Activated CD8-positive, alpha-beta memory T cell treated with anti-CD3 and anti-CD28 coated beads, Interleukin-2, amount 50 U/mL, for 1 hour (primary cell): ENCODE results near the gene C1orf226.
"Not testable (repeated sequence)": the region's sequence is repeated elsewhere in the genome, so short reads cannot be mapped to it uniquely, and the experiment has no call there.

Experiments
- DNase-seq: peaks from one replicate; pipeline ENCODE4 v3.0.0-alpha.2; 2020; ENCODE audit errors: extremely low read depth

Gene C1orf226

DNA sequence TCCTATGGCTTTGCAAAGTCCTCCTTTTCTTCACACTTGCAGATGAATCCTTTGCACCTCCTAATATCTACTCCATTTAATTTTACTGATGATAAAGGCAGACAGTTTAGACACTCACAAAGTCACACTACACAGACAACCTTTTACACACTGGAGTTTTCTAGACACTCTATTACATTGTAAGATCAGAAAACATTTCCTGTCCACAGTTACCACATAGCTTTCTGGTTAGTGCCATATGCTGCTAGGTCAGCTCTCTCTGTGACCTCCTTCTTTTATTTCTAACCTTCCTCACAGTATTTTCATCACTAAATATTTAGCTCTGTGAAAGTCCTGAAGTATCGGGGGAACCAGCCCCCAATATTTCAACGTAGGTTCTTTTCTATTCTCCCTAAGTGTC, 25.3 kb downstream of the C1orf226 start:
- DNase-seq = no peak

DNA sequence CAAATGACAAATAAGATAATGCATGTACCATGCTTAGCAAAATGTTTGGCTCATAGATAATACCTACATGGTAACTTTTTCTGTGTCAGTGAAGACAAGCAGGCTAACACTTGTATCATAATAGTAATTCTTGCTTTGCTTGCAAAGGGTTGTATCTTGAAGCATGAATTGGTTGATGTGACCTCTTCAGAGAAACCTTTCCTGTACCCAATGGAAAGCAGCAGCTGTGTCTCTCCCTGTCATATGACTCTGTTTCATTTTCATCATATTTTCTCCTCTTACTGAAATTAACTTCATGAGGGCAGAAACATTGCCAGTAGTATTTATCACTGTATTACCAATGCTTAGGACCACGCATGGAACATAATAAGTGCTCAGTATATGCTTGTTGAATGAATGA, 26.0 kb downstream of the C1orf226 start:
- no peak for DNase-seq

DNA sequence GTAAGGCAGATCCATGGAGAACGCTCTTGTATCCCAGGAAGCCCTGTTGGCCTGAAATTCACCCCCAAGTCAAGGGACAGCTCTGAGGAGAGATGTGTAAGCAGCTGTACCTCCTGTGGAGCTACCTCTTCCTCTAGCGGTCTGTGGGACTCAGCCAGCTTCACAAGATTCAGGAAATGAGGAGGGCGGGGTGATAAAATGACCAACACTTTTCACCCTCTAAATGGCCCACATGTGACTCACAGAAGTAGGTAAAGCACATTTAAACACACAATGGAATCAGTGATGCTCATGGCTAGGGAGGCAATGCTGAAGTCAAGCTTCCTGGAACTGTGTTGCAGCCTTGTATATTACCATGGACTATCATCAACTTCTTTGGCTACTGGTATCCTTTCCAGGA, 30.5 kb downstream of the C1orf226 start, which contains the start of gene SH2D1B:
Gene SH2D1B, minus strand, starts transcription at position 135 of the 400 bp plus-strand sequence. Its CDS starts 120 bp downstream, at position 15.
- DNase-seq = no peak

DNA sequence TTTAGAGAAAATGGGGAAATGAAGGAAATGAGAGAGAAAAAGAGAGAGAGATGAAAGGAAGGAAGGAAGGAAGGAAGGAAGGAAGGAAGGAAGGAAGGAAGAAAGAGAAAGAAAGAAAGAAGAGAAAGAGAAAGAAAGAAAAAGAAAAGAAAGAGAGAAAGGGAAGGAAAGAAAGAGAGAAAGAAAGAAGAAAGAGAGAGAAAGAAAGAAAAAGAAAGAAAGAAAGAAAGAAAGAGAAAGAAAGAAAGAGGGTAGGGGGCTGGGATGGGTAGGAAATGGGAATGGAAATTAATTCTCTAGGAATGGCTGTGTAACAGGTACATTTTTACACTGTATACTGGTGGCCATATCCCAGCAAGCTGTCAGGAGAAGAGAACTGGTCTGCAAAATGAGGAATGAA, 34.7 kb downstream of the C1orf226 start:
- no peak for DNase-seq

DNA sequence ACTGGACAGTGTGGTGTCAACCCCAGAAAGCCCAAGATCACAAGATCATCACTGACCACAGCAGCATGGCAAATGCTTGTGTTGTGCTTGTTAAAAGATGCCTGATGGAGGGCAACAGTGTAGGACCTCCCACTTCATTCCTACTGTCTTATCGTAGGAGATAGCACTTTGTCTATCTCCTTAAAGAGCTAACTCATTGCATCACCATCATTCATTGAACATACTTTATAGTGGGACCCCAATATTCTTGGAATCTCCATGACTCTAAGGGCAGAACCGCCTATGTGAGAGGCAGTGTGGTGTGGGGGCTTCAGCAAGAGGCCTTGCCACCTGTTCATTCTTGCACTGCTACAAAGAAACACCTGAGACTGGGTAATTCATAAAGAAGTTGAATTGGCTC, 35.4 kb downstream of the C1orf226 start:
- no peak for DNase-seq

DNA sequence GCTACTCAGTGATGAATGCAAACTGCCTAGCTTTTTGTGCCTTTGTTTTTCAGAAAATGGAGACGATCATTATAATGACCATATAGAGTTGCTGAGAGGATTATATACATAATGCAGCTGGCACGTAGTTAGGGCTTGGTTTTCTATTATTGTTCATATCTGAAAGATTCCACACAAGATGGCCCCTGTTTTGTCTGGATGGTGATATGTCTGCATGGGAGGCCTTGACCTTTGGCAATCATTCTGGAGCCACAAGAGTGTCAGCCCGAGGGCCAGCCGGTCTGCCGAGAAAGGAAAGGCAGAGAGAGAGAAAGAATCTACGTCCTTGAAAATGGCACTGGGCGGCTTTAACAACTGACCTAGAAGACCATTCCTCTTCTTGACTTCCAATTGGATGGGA, 36.1 kb downstream of the C1orf226 start:
- no peak for DNase-seq

DNA sequence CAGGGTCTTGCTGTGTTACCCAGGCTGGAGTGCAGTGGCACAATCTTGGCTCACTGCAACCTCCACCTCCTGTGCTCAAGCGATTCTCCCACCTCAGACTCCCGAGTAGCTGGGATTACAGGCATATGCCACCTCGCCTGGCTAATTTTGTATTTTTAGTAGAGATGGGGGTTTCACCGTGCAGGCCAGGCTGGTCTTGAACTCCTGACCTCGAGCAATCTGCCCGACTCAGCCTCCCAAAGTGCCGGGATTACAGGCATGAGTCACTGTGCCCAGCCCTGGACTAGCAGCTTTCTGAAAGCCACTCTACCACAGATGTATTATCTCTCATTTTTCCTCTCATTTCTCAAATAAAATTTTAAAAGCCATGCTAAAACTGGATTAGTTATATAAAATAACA, 37.1 kb downstream of the C1orf226 start:
- not testable (repeated sequence) for DNase-seq

DNA sequence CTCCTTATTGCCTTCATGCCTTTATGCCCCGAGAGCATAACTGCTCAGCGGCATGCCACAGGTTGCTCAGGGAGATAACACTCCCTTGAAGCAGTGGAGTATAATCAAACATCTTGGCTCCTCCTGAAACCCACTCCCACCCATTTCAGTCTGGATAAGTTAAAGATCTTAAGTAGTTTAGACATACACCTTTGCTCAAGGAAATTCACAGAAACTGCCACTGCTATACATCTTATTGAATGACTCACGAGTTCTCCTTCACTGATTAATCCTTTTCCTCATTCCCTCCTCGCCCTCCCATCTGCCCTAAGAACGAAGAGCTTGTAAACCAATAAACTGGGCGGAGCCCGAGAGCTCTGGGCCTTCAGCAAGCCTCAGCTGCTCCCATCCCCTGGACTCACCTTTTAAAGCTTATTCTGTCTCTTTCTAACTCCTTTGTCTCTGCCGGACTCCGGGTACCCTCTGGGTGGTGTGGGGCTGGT, 38.0 kb downstream of the C1orf226 start:
- DNase-seq = not testable (repeated sequence)

DNA sequence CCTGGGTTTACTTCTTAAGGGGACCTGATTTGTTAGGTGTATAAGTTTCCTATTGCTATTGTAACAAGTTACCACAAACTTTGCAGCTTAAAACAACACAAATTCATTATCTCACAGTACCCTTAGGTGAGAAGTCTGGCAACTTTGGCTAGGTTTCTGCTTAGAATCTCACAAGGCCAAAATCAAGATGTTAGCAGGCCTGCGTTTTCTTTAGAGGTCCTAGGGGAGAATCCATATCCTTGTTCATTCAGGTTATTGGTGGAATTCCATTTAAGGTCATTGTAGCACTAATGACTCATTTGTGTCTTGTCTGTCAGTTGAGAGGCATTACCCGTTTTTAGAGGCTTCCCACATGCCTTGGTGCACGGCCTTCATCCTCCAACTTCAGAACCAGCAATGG, 38.6 kb downstream of the C1orf226 start:
- no peak for DNase-seq

DNA sequence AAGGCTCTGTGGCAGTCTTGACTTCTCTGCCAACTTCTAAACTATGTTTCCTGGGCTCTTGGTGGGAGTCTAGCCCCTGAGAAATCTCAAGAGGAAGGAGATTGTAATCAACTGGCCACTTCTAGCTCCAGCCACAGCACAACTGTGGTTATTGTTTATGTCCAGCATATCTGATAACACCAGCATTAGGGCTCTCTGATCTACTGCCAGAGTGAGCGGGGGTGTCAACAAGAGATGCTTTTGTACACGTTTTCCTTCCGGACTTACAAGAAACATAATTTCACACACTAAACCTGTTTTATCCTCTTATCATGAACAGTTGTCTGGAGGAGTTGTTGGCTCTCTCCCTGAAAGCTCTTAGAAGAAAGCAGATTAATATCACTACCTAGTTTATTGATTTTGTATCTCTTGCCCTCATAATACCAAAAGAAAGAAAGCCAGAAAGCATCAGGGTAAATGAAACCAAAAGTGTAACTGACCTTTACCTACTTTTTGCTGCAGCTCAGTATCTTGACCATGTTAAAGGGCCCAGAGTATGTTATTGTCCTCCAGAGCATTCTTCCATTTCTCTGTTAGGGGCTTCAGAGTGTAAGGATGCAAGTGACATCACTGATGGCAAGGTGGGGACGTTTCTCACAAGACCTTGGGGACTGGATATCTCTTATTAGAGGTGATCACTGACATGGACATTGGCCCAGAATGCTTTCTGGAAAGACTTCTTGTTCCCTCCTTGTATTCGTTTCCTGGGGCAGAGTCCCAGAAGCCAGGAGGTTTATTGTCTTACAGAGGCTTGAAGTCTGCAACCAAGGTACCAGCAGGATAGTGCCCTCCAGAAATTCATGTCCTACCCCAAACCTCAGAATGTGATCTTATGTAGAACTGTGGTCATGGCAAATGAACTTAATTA, 40.0 kb downstream of the C1orf226 start:
- no peak for DNase-seq

DNA sequence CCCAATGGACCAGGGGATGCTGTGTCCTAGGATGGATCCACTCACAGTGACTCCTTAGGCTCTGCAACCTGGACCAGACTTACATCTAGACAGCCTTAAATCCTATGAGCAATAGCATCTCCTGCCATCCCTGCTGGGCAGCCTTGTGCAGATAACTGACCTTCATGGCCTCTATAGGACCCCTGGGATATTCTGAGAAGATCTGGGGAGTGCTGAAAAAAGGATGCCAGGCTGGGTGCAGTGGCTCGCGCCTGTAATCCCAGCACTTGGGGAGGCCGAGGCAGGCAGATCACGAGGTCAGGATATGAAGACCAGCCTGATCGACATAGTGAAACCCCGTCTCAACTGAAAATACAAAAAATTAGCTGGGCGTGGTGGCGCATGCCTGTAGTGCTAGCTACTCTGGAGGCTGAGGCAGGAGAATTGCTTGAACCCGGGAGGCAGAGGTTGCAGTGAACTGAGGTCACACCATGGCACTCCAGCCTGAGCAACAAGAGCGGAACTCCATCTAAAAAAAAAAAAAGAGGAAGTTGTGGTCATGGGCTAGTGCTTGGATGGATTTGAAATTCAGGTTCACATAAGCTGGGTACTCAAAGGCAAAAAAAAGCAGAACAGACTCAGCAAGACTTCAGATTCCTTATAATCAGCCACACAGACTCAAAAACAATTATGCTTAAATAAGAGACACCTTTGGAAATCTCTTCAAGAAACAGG, 41.3 kb downstream of the C1orf226 start:
- no peak for DNase-seq

DNA sequence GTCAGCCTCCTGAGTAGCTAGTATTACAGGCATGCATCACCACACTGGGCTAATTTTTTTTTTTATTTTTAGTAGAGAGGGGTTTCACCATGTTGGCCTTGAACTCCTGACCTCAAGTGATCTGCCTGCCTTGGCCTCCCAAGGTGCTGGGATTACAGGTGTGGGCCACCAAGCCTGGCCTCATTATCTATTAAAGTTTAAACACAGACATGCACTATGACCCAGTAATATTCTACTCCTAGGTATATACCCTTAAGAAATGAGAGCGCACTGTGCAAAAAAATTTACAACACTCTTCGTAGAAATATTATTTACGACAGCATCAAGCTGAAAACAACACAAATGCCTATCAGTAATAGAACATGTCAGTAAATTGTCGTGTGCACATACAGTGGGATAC, 49.1 kb downstream of the C1orf226 start:
- no peak for DNase-seq

DNA sequence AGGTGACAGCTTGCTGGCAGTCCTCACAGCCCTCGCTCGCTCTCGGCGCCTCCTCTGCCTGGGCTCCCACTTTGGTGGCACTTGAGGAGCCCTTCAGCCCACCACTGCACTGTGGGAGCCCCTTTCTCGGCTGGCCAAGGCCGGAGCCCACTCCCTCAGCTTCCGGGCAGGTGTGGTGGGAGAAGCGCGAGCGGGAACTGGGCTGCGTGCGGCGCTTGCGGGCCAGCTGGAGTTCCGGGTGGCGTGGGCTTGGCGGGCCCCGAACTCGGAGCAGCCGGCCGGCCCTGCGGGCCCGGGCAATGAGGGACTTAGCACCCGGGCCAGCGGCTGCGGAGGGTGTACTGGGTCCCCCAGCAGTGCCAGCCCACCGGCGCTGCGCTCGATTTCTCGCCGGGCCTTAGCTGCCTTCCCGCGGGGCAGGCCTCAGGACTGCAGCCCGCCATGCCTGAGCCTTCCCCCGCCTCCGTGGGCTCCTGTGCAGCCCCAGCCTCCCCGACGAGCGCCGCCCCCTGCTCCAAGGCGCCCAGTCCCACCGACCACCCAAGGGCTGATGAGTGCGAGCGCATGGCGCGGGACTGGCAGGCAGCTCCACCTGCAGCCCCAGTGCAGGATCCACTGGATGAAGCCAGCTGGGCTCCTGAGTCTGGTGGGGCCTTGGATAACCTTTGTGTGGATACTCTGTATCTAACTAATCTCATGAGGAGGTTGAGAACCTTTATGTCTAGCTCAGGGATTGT, 51.6 kb downstream of the C1orf226 start:
- DNase-seq = not testable (repeated sequence)
